Measurements from ENCODE around the gene COQ10A. TPM values are rescaled to one million over a fixed set of nuclear protein-coding genes. Genes with fewer than 3 reads are reported as not detected.

COQ10A gene
- total and polyA plus RNA-seq, 2 donors: 9.4 to 24.9 TPM

DNA sequence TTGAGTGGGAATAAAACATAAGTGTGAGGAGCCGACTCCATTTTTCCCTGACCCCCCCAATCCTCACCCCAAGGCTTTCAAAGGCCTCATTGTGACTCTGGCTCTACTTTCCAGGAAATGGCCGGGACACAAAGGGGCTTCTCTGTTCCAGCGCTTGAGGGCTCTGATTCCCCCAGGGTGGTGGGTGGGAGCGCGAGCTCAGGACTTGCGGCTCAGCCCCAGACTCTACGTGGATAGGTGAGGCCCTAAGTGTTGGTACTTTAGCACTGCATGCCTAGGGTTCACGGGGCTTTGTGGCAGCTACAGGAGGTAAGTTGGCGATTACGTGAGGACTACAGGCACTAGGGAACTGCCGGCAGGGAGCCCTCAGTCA, 48.5 kb downstream of the COQ10A start:
- DNase-seq (ENCODE audit: low read depth in 6 of 9, low spot score in 9 of 9): peak in 1 of 9 donors; percentile 40
- 5% methylated on average over 11 of the region's 11 CpGs for WGBS
- Histone ChIP-seq H3K4me3 (ENCODE audit: low read length in 2 of 2) (peak overlapping the region; percentile 94 to 96), H3K9me3 (ENCODE audit: control insufficient read depth in 2 of 2, insufficient read depth in 1 of 2, low read length in 1 of 2) (no peaks in the 10 kb centered on the region), H3K36me3 (ENCODE audit: control insufficient read depth in 2 of 2, insufficient read depth in 2 of 2, low read length in 1 of 2) (peaks cover 18 to 52% of the 10 kb centered on the region in 2 donors), H3K27me3 (ENCODE audit: control insufficient read depth in 2 of 2, insufficient read depth in 1 of 2, low read length in 1 of 2) (no peaks in the 10 kb centered on the region), H3K27ac (ENCODE audit: low read depth in 1 of 2, low read length in 1 of 2) (peak overlapping the region; percentile 83 to 90), H3K4me1 (ENCODE audit: control insufficient read depth in 2 of 2, insufficient read depth in 2 of 2, low read length in 2 of 2) (peaks cover 6 to 16% of the 10 kb centered on the region in 2 donors)

GRCh38 chr12:56315622-56316473, 49.1 kb downstream of the COQ10A start, which contains the start of gene CNPY2:
TSS of gene CNPY2 (minus strand) at chr12:56315988. CDS start at chr12:56315217, 771 bp downstream.
- WGBS: under 1% methylated on average over 62 of the region's 62 CpGs
- Histone ChIP-seq H3K27me3 (ENCODE audit: control insufficient read depth in 2 of 2, insufficient read depth in 1 of 2, low read length in 1 of 2) (no peaks in the 10 kb centered on the region), H3K4me1 (ENCODE audit: control insufficient read depth in 2 of 2, insufficient read depth in 2 of 2, low read length in 2 of 2) (peaks cover 6 to 16% of the 10 kb centered on the region in 2 donors), H3K9me3 (ENCODE audit: control insufficient read depth in 2 of 2, insufficient read depth in 1 of 2, low read length in 1 of 2) (no peaks in the 10 kb centered on the region), H3K4me3 (ENCODE audit: low read length in 2 of 2) (peak within 1 kb of the TSS; percentile 94 to 96), H3K36me3 (ENCODE audit: control insufficient read depth in 2 of 2, insufficient read depth in 2 of 2, low read length in 1 of 2) (peaks cover 20 to 49% of the 10 kb centered on the region in 2 donors), H3K27ac (ENCODE audit: low read depth in 1 of 2, low read length in 1 of 2) (peak within 1 kb of the TSS; percentile 83 to 90)
- DNase-seq (ENCODE audit: low read depth in 6 of 9, low spot score in 9 of 9): peak; percentile 85 to 96 (median 92)

- no peak for DNase-seq (ENCODE audit: low read depth in 6 of 9, low spot score in 9 of 9)
- H3K36me3 ChIP-seq (ENCODE audit: control insufficient read depth in 2 of 2, insufficient read depth in 2 of 2, low read length in 1 of 2): peaks cover 30 to 49% of the 10 kb centered on the region in 2 donors
- WGBS: 98% methylated on average over 3 of the region's 3 CpGs
- no peak overlapping the region for H3K27ac ChIP-seq (ENCODE audit: low read depth in 1 of 2, low read length in 1 of 2)
- H3K4me3 ChIP-seq (ENCODE audit: low read length in 2 of 2): no peak overlapping the region
- no peaks in the 10 kb centered on the region for H3K27me3 ChIP-seq (ENCODE audit: control insufficient read depth in 2 of 2, insufficient read depth in 1 of 2, low read length in 1 of 2)
- peaks cover 6 to 16% of the 10 kb centered on the region in 2 donors for H3K4me1 ChIP-seq (ENCODE audit: control insufficient read depth in 2 of 2, insufficient read depth in 2 of 2, low read length in 2 of 2)
- H3K9me3 ChIP-seq (ENCODE audit: control insufficient read depth in 2 of 2, insufficient read depth in 1 of 2, low read length in 1 of 2): no peaks in the 10 kb centered on the region
These were observed 50.9 kb downstream of the COQ10A start for GRCh38 chr12:56317675-56318074.

Other genes starting within 250 kb of the COQ10A start
- gene IKZF4, start 245.9 kb upstream of the COQ10A start, total RNA-seq: 1.7 TPM
- gene IKZF4, start 245.9 kb upstream of the COQ10A start, polyA plus RNA-seq: 2.7 TPM
- gene RPS26, start 225.0 kb upstream of the COQ10A start, total RNA-seq: 386 TPM
- 2,654 TPM for gene RPS26, start 225.0 kb upstream of the COQ10A start, polyA plus RNA-seq
- gene ERBB3, start 186.8 kb upstream of the COQ10A start, total RNA-seq: 1.4 TPM
- gene ERBB3, start 186.8 kb upstream of the COQ10A start, polyA plus RNA-seq: 4.3 TPM
- 170 TPM for gene PA2G4, start 162.4 kb upstream of the COQ10A start, total RNA-seq
- gene PA2G4, start 162.4 kb upstream of the COQ10A start, polyA plus RNA-seq: 67.9 TPM
- 9,819 TPM for gene RPL41, start 150.3 kb upstream of the COQ10A start, total RNA-seq
- gene RPL41, start 150.3 kb upstream of the COQ10A start, polyA plus RNA-seq: 5,569 TPM
- 4.3 TPM for gene ZC3H10, start 148.7 kb upstream of the COQ10A start, total RNA-seq
- gene ZC3H10, start 148.7 kb upstream of the COQ10A start, polyA plus RNA-seq: 3.1 TPM
- gene ESYT1, start 138.7 kb upstream of the COQ10A start, total RNA-seq: 63.4 TPM
- 39.2 TPM for gene ESYT1, start 138.7 kb upstream of the COQ10A start, polyA plus RNA-seq
- 101 TPM for gene MYL6B, start 114.4 kb upstream of the COQ10A start, total RNA-seq
- gene MYL6B, start 114.4 kb upstream of the COQ10A start, polyA plus RNA-seq: 60.9 TPM
- 2,051 TPM for gene MYL6, start 108.6 kb upstream of the COQ10A start, total RNA-seq
- gene MYL6, start 108.6 kb upstream of the COQ10A start, polyA plus RNA-seq: 2,137 TPM
- 20.3 TPM for gene SMARCC2, start 77.5 kb upstream of the COQ10A start, total RNA-seq
- gene SMARCC2, start 77.5 kb upstream of the COQ10A start, polyA plus RNA-seq: 25.9 TPM
- 26.8 TPM for gene RNF41, start 45.0 kb upstream of the COQ10A start, total RNA-seq
- gene RNF41, start 45.0 kb upstream of the COQ10A start, polyA plus RNA-seq: 18.3 TPM
- gene NABP2, start 42.6 kb upstream of the COQ10A start, total RNA-seq: 21.6 TPM
- gene NABP2, start 42.6 kb upstream of the COQ10A start, polyA plus RNA-seq: 16.0 TPM
- gene SLC39A5, start 36.9 kb upstream of the COQ10A start, total RNA-seq: 0.24 TPM
- gene SLC39A5, start 36.9 kb upstream of the COQ10A start, polyA plus RNA-seq: 0.30 TPM
- 2.9 TPM for gene ANKRD52, start 8.6 kb upstream of the COQ10A start, total RNA-seq
- gene ANKRD52, start 8.6 kb upstream of the COQ10A start, polyA plus RNA-seq: 7.9 TPM
- 46.3 TPM for gene CS, start 33.4 kb downstream of the COQ10A start, total RNA-seq
- 53.6 TPM for gene CS, start 33.4 kb downstream of the COQ10A start, polyA plus RNA-seq
- gene CNPY2, start 49.0 kb downstream of the COQ10A start, total RNA-seq: 92.4 TPM
- 83.1 TPM for gene CNPY2, start 49.0 kb downstream of the COQ10A start, polyA plus RNA-seq
- 36.3 TPM for gene PAN2, start 67.1 kb downstream of the COQ10A start, total RNA-seq
- 71.4 TPM for gene PAN2, start 67.1 kb downstream of the COQ10A start, polyA plus RNA-seq
- gene IL23A, start 71.9 kb downstream of the COQ10A start, total RNA-seq: 14.4 TPM
- 11.6 TPM for gene IL23A, start 71.9 kb downstream of the COQ10A start, polyA plus RNA-seq
- gene STAT2, start 93.2 kb downstream of the COQ10A start, total RNA-seq: 73.3 TPM
- 102 TPM for gene STAT2, start 93.2 kb downstream of the COQ10A start, polyA plus RNA-seq
- gene APOF, start 95.9 kb downstream of the COQ10A start, total RNA-seq: not detected
- gene APOF, start 95.9 kb downstream of the COQ10A start, polyA plus RNA-seq: not detected
- 15.8 TPM for gene TIMELESS, start 182.5 kb downstream of the COQ10A start, total RNA-seq
- gene TIMELESS, start 182.5 kb downstream of the COQ10A start, polyA plus RNA-seq: 8.4 TPM
- gene MIP, start 187.7 kb downstream of the COQ10A start, total RNA-seq: 0.09 TPM
- gene MIP, start 187.7 kb downstream of the COQ10A start, polyA plus RNA-seq: 0.02 TPM
- 1.2 TPM for gene SPRYD4, start 201.6 kb downstream of the COQ10A start, total RNA-seq
- gene SPRYD4, start 201.6 kb downstream of the COQ10A start, polyA plus RNA-seq: 1.8 TPM
- gene GLS2, start 221.2 kb downstream of the COQ10A start, total RNA-seq: 1.0 TPM
- gene GLS2, start 221.2 kb downstream of the COQ10A start, polyA plus RNA-seq: 2.6 TPM

Data from thymus (tissue), 11 donors.